22Rv1 (cell line): ENCODE results near the gene PEX19.

Experiments used
- CTCF ChIP-seq: fragments of 450-650 bp; IDR thresholded peaks from 2 replicates; pipeline ENCODE4 v1.5.1; 2017; ENCODE audit warnings: mild to moderate bottlenecking
- ZFX ChIP-seq: fragments of 450-650 bp; IDR thresholded peaks from 2 replicates; pipeline ENCODE4 v1.6.1; 2017; ENCODE audit warnings: antibody characterized with exemption, borderline replicate concordance

GRCh38 chr1:160227561-160227960, 57.4 kb downstream of the PEX19 start:
- no peak for TF ChIP-seq CTCF
- no peak for TF ChIP-seq ZFX
